Umbilical cord (tissue), 2 donors: ENCODE data around the gene ANGPTL8. TPM values are rescaled to one million over a fixed set of nuclear protein-coding genes. Genes with fewer than 3 reads are reported as not detected.

Source experiments
- DNase-seq: peaks from one replicate; pipeline ENCODE4 v3.0.0-alpha.2; 2015; ENCODE audit warnings: low spot score
- total RNA-seq: library from RNA; depleted of rRNA; stranded (reverse); fragments of >200 nt; gene quantifications from one replicate; pipeline ENCODE4 v1.2.3, GENCODE V29; 2014; ENCODE audit warnings: low replicate concordance; ENCODE audit not compliant: insufficient read depth

ANGPTL8 gene
- total RNA-seq, 1 donor from 2014 or later, result not detected

GRCh38 chr19:11261431-11261970 lies 22.1 kb downstream of the ANGPTL8 start:
- no peak for DNase-seq

- no peak for DNase-seq
Observed at GRCh38 chr19:11261971-11262839, 22.8 kb downstream of the ANGPTL8 start, which contains the start of gene DOCK6. DOCK6 (minus strand) TSS chr19:11262524; CDS start chr19:11262440, 84 bp downstream.

DNA sequence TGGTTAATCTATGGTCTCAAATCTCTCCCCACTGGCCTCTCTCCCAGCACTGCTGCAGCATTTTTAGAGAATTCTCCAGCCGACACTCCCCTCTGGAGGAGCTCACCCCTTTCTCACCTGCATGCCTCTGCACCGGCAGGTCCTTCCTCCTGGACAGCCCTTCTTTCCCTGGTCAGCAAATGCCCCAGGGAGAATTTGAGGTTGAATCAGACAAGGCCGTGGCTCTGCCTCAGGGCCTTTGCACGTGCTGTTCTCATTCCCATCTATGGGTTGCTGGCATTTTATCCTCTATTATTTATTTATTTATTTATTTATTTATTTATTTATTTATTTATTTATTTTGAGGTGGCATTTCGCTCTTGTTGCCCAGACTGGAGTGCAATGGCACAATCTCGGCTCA lies 24.3 kb downstream of the ANGPTL8 start:
- DNase-seq, result no peak

DNA sequence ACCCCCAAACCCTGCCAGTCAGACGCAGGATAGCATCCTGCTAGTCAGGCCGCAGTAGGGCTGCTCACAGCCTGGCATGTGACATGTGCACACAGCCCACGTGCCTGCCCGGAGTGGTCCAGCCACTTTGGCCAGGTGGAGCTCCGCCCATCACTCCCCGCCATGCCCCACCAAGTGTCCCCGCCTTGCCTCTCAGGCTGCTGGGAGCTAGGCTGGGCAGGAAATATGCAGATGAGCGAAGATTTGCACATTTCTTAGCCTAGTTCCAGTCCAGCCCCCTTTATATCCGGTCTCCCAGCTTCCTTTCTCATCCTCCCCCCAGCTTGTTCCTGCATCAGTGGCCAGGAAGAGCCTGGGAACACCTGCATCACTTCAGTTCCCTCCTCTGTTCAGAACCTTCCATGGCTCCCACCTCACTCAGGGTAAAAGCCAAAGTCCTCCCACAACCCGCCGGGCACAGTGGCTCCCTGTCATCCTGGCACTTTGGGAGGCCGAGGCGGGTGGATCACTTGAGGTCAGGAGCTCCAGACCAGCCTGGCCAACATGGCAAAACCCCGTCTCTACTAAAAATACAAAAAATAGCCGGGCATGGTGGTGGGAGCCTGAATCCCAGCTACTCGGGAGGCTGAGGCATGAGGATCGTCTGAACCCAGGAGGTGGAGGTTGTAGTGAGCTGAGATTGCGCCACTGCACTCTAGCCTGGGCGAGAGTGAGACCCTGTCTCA lies 25.2 kb downstream of the ANGPTL8 start:
- no peak for DNase-seq

DNA sequence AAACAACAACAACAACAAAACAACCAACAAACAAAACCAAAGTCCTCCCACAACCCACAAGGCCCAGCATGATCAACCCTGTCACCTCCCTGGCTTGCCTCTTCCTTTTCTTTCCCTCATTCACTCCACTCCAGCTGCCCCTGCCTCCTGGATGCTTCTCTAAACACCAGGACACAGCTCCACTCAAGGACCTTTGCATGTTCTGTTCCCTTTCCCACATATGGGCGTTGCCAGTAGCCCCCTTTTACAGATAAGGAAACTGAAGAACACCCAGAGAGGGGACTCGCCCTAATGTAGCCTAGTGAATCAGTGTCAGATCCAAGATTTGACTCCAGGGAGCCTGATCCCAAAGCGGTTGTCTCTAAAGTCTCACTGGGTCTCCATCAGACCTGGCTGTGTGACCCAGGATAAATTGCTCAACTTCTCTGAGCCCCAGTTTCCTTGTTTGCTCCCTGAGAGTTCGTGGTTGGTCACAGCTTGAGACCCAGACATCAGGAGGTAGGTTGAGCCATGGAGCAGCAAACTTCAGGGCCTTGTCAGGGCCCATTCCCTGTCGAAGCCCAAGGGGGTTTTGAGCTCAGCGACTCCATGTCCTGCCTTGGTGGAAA lies 25.9 kb downstream of the ANGPTL8 start:
- no peak for DNase-seq

GRCh38 chr19:11265785-11266236 lies 26.4 kb downstream of the ANGPTL8 start:
- DNase-seq, result peak; percentile 60

- DNase-seq, result no peak
Observed at GRCh38 chr19:11267316-11268085, 28.1 kb downstream of the ANGPTL8 start.

DNA sequence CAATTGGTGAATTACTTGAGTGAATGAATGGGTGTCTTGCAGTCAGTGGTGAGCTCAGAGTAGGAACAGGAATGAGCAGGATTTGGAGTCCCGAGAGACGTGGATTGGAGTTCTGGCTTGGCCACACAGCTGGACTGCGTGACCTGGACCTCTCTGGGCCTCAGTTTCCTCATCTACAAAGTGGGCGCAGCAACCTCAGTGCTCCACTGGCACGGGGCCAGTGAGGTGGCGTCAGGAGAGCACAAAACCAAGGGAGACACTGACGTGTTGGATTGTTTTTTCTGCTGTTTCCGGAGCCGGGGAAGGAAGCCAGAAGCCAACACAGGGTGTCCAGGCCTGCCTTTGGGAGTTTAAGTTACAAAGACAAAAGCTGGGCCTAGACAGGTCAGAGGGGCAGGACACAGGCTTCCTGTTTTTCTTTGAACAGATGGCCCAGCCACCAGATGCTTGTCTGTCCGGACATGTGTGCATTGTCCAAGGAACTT lies 29.4 kb downstream of the ANGPTL8 start:
- peak; percentile 52 for DNase-seq

GRCh38 chr19:11269408-11269807 lies 30.0 kb downstream of the ANGPTL8 start:
- no peak for DNase-seq

- no peak for DNase-seq
Observed at GRCh38 chr19:11273296-11273695, 33.9 kb downstream of the ANGPTL8 start.

DNA sequence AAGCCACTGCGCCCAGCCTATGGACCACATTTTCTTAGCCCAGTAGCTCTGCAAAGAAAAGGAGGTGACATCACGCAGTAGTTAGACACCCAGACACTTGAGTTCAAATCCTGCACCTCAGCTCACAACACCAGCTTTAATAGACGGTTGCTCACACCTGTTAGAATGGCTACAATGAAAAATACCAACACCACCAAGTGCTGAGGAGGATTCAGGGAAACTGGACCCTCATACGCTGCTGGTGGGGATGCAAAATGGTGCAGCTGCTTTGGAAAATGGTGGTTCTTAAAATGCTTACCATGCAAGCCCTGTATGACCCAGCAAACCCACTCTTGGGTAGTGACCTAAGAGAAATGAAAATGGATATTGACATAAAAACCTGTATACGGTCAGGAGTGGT lies 34.6 kb downstream of the ANGPTL8 start:
- DNase-seq, result no peak

- DNase-seq, result no peak
Observed at GRCh38 chr19:11274533-11275086, 35.2 kb downstream of the ANGPTL8 start.

DNA sequence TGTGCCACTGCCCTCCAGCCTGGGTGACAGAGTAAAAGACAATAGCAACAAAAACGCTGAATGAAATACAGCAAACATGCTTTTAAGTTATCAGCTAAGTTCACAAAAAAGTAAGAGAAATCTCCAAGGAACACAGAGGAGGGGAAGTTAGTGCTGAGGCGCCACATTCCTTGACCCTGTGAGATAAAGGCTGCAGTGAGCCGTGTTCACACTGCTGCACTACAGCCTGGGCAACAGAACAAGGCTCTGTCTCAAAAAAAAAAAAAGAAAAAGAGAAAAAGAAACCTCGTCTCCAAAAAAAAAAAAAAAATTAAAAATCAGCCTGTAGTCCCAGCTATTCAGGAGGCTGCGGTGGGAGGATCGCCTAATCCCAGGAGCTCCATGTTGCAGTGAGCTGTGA lies 39.3 kb downstream of the ANGPTL8 start:
- no peak for DNase-seq

DNA sequence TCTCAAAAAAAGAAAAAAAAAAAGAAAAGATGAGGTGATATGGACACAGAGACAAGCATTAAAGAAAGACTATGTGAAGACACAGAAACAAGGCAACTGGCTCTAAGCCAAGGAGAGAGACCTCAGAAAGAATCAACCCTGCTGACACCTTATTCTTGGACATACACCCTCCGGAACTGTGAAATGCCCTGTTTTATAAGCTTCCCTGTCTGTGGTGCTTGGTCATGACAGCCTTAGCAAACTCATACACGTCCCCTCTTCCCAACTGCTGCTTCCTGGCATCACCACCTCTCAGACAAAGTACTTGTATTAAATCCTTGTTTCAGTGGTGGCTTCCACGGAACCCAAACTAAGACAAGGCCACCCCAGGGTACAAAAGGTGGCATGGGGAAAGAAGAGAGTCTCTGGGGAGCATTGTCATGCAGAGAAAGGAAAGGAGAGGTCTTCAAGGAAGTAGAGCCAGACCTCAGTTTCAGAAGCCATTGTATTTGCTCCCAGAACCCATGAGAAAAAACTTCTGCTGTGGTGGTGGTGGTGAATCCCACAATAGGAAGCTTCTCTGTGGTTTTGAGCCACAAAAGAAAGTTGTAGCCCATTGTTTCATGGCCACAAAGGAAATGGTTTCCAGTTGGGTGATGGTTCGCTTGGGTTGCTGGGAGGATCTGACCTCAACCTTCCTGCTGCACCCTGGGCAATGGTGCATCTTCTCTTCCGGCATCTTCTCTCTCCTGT lies 40.3 kb downstream of the ANGPTL8 start:
- no peak for DNase-seq

- DNase-seq, result peak; percentile 87
Observed at GRCh38 chr19:11281356-11282049, 42.1 kb downstream of the ANGPTL8 start.

DNA sequence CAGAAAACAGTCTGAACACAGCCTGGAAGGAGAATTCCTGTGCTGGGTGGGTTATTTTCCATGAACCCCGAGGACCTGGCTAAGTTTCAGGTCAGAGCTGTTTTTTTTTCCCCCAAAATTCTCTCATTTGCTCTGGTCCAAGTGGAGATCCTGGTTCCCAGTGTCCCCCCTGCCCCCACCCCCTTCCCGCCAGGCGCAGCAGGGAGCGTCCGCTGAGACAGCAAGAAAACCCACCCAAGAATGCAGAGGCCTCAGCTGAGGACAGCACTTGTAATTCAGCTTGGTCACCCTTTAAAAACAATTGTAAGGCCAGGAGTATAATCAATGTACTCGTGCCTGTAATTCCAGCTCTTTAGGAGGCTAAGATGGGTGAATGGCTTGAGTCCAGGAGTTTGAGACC lies 45.1 kb downstream of the ANGPTL8 start:
- DNase-seq, result no peak

GRCh38 chr19:11286312-11286974 lies 47.0 kb downstream of the ANGPTL8 start:
- DNase-seq, result no peak

DNA sequence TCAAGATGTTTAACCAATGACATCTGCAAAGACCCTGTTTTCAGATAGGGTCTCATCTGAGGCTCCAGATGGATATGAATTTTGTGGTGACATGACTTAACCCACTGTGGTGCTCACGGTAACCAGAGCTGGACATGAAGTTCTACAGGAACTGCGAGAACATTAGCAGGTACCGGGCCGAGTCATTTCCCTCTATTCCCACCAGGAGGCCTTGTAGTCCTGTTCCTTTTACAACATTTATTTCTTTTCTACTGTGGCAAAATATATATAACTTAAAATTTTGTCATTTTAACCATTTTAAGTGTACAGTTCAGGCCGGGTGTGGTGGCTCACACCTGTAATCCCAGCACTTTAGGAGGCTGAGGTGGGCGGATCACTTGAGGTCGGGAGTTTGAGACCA lies 48.9 kb downstream of the ANGPTL8 start:
- DNase-seq, result no peak

DNA sequence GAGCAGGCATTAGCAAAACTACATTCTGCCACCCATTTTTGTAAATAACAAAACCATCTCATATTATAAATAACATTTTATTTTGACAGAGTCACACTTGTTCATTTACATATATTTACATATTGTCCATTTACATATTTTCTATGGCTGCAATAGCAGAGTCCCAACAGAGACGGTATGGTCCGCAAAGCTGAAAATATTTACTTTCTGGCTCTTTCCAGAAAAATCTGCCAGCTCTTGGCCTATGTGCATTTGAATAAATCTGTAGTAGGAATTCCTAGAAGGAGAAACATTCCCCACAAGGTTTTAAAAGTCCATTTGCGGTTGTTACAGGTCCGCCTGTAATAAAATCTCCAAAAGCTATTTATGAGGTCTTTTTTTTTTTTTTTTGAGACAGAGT lies 50.8 kb downstream of the ANGPTL8 start:
- no peak for DNase-seq
